Esophagus muscularis mucosa (tissue), 4 donors: Measurements from ENCODE around the gene ZNF311. TPM values are rescaled to one million over a fixed set of nuclear protein-coding genes. Genes with fewer than 3 reads are reported as not detected.

Experiments used
- DNase-seq: peaks from one replicate; pipeline ENCODE4 v3.0.0-alpha.2; 2017; ENCODE audit errors: extremely low spot score
- H3K27ac ChIP-seq, 4 donors: fragments of 200-600 bp; sonication (generic); replicated peaks in 1 of 4; 1 replicate in 3 of 4; 2 replicates in 1 of 4; pipeline ENCODE4 v1.5.1; 2016 to 2019; ENCODE audit warnings: mild to moderate bottlenecking in 1 of 4
- H3K27me3 ChIP-seq, 4 donors: fragments of 200-600 bp; sonication (generic); one replicate each; pipeline versions ENCODE4 v1.5.1 to v1.6.0; 2016 to 2019
- H3K36me3 ChIP-seq, 4 donors: fragments of 200-600 bp; sonication (generic); one replicate each; pipeline ENCODE4 v1.5.1; 2016 to 2019
- H3K4me1 ChIP-seq, 4 donors: fragments of 200-600 bp; sonication (generic); one replicate each; pipeline ENCODE4 v1.5.1; 2016 to 2019
- H3K4me3 ChIP-seq, 4 donors: fragments of 200-600 bp; sonication (generic); 1 replicate in 2 of 4; 2 replicates in 2 of 4; pipeline ENCODE4 v1.5.1; 2016 to 2019; ENCODE audit warnings: mild to moderate bottlenecking in 4 of 4, moderate library complexity in 1 of 4
- H3K9me3 ChIP-seq, 4 donors: fragments of 200-600 bp; sonication (generic); 1 replicate in 3 of 4; 2 replicates in 1 of 4; pipeline ENCODE4 v1.5.1; 2016 to 2019
- CTCF ChIP-seq, 3 experiments: fragments of 200-600 bp in 2 of 3; fragments of 450-650 bp in 1 of 3; sonication (generic) in 2 of 3; IDR thresholded peaks; one replicate each; pipeline ENCODE4 v1.5.1; 2017 to 2019; ENCODE audit warnings: antibody characterized with exemption in 3 of 3, mild to moderate bottlenecking in 2 of 3, moderate library complexity in 1 of 3
- EP300 ChIP-seq: sonication (generic); formaldehyde crosslinking; IDR thresholded peaks from one replicate; pipeline ENCODE4 v1.6.1; 2017; ENCODE audit warnings: antibody characterized with exemption
- POLR2A ChIP-seq: fragments of 450-650 bp; IDR thresholded peaks from one replicate; pipeline ENCODE4 v1.6.1; 2017; ENCODE audit warnings: antibody characterized with exemption, moderate library complexity, mild to moderate bottlenecking, low read depth
- POLR2AphosphoS5 ChIP-seq, 2 donors: sonication (generic); formaldehyde crosslinking; IDR thresholded peaks; one replicate each; pipeline ENCODE4 v1.6.1; 2017; ENCODE audit warnings: antibody characterized with exemption in 2 of 2
- WGBS: methylation state at CpG from one replicate; pipeline ENCODE4 v1.1.5; 2018; 5-methylcytosine and 5-hydroxymethylcytosine counted together
- intact Hi-C: fragments of 100-400 bp; cut with DNase I; formaldehyde crosslinking; loops from one replicate; pipeline ENCODE4 v1.15.1; 2023
- small RNA-seq, 3 donors: library from RNA; depleted of rRNA; stranded (forward); fragments of <200 nt; gene quantifications; one replicate each; pipeline ENCODE3, GENCODE V24; 2016
- total RNA-seq, 4 donors: library from RNA; depleted of rRNA; stranded (reverse); fragments of >200 nt; gene quantifications; one replicate each; pipeline versions ENCODE4 v1.1.0 to v1.2.1, GENCODE V29; 2016

The ZNF311 gene
- total RNA-seq, 4 donors from 2014 or later: 0.17 to 1.7 (median 0.53) TPM

GRCh38 chr6:28947831-28948270, 57.3 kb downstream of the ZNF311 start:
- no peak overlapping the region for H3K27ac ChIP-seq
- intact Hi-C loops: no loop called here
- H3K9me3 ChIP-seq: no peaks in the 10 kb centered on the region
- DNase-seq: no peak
- WGBS: 96% methylated on average over 1 of the region's 1 CpG
- no peaks in the 10 kb centered on the region for H3K36me3 ChIP-seq
- no peaks in the 10 kb centered on the region for H3K27me3 ChIP-seq
- no peak overlapping the region for H3K4me3 ChIP-seq
- TF ChIP-seq POLR2A: no peak
- TF ChIP-seq CTCF (IDR thresholded peaks at IDR 0.05): no peak
- TF ChIP-seq EP300: no peak
- TF ChIP-seq POLR2AphosphoS5 (IDR thresholded peaks at IDR 0.05): no peak
- H3K4me1 ChIP-seq: peaks cover 0 to 14% (median 12%) of the 10 kb centered on the region in 4 donors

GRCh38 chr6:28947067-28947765, 57.9 kb downstream of the ZNF311 start:
- intact Hi-C loops: no loop called here
- no peak for DNase-seq
- 85% methylated on average over 6 of the region's 6 CpGs for WGBS

GRCh38 chr6:28945349-28945748, 59.8 kb downstream of the ZNF311 start:
- no peaks in the 10 kb centered on the region for H3K9me3 ChIP-seq
- no peaks in the 10 kb centered on the region for H3K36me3 ChIP-seq
- H3K27me3 ChIP-seq: no peaks in the 10 kb centered on the region
- TF ChIP-seq CTCF (IDR thresholded peaks at IDR 0.05) (no peak), POLR2AphosphoS5 (IDR thresholded peaks at IDR 0.05) (no peak), POLR2A (no peak), EP300 (no peak)
- WGBS: 94% methylated on average over 3 of the region's 3 CpGs
- H3K27ac ChIP-seq: no peak overlapping the region
- H3K4me3 ChIP-seq: no peak overlapping the region
- peaks cover 8 to 33% (median 28%) of the 10 kb centered on the region in 4 donors for H3K4me1 ChIP-seq
- intact Hi-C loops: loop anchor here (2.0 kb wide), 1 partner anchor 35 kb away; no protein-coding TSS in a partner anchor
- DNase-seq: peak; percentile 62

More at GRCh38 chr6:28947067-28947765, 57.9 kb downstream of the ZNF311 start:
- peaks cover 0 to 21% (median 13%) of the 10 kb centered on the region in 4 donors for H3K4me1 ChIP-seq
- no peak for TF ChIP-seq POLR2A
- H3K36me3 ChIP-seq: no peaks in the 10 kb centered on the region
- H3K27me3 ChIP-seq: no peaks in the 10 kb centered on the region
- no peaks in the 10 kb centered on the region for H3K9me3 ChIP-seq
- H3K27ac ChIP-seq: no peak overlapping the region
- H3K4me3 ChIP-seq: no peak overlapping the region

Small RNAs within 50 kb of the gene (small RNA-seq; reads per million reads assigned to genes)
- 0 to 1.3 (median 0.42) reads per million in 3 donors for gene RN7SL471P

Other genes starting within 250 kb of the ZNF311 start
- 10 to 100 TPM; 31.1 to 42.2 (median 36.0) TPM for gene TRIM27, start 81.3 kb downstream of the ZNF311 start, total RNA-seq
- not detected for gene OR2W1, start 39.9 kb upstream of the ZNF311 start, total RNA-seq
- not detected for gene OR2B3, start 82.0 kb upstream of the ZNF311 start, total RNA-seq
- not detected for gene OR2J1, start 94.2 kb upstream of the ZNF311 start, total RNA-seq
- not detected for gene OR2J3, start 102.7 kb upstream of the ZNF311 start, total RNA-seq
- not detected for gene OR2J2, start 165.6 kb upstream of the ZNF311 start, total RNA-seq